GM12865 (cell line): Measurements from ENCODE around the gene CPNE6.

ENCODE experiments used
- DNase-seq: peaks from one replicate; pipeline ENCODE4 v3.0.0; 2010; ENCODE audit warnings: low read depth
- H3K4me3 ChIP-seq: 2 replicates; pipeline ENCODE4 v1.5.1; 2011; ENCODE audit warnings: mild to moderate bottlenecking, low read depth, low read length, control low read depth
- CTCF ChIP-seq: IDR thresholded peaks from 2 replicates; pipeline ENCODE4 v1.5.1; 2011; ENCODE audit warnings: low read length, control low read depth, low read depth, inconsistent platforms; ENCODE audit not compliant: insufficient read depth; ENCODE audit errors: missing control alignments

CPNE6 gene

GRCh38 chr14:24078146-24078545 lies 6.8 kb downstream of the CPNE6 start:
- no peak for TF ChIP-seq CTCF
- no peak overlapping the region for H3K4me3 ChIP-seq
- DNase-seq, result no peak

DNA sequence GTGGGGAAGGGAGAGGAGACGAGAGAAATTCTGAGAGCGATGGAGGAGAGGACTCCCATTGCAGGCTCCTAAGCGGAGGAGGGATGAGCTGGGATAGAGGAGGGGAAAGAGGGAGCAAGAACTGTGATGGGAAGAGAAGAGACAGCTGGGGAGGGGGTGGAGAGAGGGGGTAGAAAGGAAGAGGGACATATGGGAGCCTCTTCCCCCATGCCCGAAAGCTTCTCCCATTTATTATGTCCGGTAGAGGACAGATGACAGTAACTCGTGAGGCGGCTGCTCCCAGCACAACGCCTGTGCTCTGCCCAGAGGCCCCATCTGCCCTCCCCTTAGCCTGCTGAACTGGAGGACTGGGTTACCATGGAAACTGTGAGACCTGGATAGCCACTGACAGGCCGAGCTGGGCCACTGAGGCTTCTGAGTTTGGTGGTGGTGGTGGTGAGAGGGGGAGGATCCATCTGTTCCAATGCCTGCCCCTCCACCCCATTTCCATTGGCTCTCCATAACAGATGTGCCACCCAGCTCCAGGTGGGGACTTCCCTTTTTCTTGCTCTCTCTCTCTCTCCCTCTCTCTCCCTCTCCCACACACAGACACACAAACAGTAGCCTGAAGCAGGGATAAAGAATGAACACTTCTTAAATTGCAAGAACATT lies 8.3 kb downstream of the CPNE6 start:
- H3K4me3 ChIP-seq, result no peak overlapping the region
- TF ChIP-seq CTCF, result no peak
- no peak for DNase-seq

GRCh38 chr14:24080142-24080530 lies 8.8 kb downstream of the CPNE6 start:
- no peak for DNase-seq
- no peak overlapping the region for H3K4me3 ChIP-seq
- TF ChIP-seq CTCF, result no peak

DNA sequence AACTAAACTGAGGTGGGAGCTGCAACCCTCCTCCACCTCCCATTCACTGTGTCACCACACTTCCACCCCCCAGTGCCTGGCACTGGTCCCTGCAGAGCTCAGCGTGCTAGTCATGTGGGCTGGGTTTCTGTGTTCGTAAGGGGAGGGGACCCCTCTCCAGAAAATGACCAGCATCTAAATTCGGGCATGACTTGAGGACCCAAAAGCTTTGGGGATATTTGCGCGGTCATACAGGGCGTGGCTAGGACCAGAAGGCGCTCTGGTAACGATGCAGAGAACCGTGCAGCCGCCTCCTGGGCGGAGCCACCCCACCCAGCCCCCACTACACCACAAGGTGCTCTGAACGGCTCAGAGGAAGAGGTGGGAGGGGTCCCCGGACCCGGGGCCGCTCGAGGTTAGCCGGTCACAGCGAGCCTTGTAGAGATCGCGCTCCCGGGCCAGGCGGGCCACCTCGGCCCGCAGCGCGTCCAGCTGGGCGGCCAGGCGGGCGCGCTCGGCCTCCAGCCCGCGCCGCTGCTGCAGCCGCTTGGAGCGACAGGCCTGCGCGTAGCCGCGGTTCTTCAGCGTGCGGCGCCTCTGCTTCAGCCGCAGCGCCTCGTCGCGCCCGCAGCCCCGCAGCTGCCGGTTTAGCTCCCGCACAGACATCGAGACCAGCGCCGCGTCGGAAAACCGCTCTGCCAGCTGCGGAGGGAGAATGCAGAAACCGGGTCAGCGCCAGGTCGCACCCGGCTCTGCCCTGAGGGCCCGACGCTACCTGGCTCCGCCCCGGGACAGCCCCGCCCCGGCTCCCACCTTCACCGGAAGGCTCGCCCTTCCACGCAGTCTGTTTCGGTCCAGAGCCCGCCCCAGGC lies 9.8 kb downstream of the CPNE6 start:
- H3K4me3 ChIP-seq, result peak overlapping the region; percentile 68
- peak; percentile 82 for DNase-seq
- no peak for TF ChIP-seq CTCF

DNA sequence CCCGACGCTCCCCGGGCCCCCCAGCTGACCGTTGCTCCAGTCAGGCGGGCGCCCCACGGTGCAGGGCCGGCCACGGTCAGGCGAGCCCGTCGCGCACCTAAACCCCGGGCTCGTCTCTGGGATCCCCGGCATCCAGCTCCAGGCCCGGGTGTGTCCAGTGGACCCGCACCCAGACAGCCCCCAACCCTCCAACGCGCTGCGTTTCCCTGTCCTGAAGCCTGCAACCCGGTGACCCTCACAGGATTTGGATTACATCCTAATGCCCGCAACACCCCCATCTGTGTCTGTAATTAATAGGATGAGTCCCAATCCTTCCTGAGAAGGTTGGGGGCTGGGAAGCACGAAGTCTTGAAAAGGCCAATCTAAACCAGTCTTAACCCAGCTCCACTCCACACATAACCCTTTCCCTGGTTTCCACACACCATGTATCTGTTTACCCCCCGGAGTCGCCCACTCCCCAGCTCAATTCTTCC lies 10.4 kb downstream of the CPNE6 start:
- TF ChIP-seq CTCF, result no peak
- peak overlapping the region; percentile 68 for H3K4me3 ChIP-seq
- DNase-seq, result no peak

- TF ChIP-seq CTCF, result no peak
- H3K4me3 ChIP-seq, result no peak overlapping the region
- no peak for DNase-seq
Measured at GRCh38 chr14:24082411-24083080, 11.2 kb downstream of the CPNE6 start.
